K562 (cell line): ENCODE measurements around the gene IL11. TPM values are rescaled to one million over a fixed set of nuclear protein-coding genes. Genes with fewer than 3 reads are reported as not detected.

Source experiments
- ARID1B ChIP-seq: fragments of 450-650 bp; IDR thresholded peaks from 2 replicates; pipeline ENCODE4 v1.6.1; 2016; ENCODE audit warnings: antibody characterized with exemption, mild to moderate bottlenecking, inconsistent platforms
- ATF1 ChIP-seq, 2 experiments: fragments of 450-650 bp in 1 of 2; IDR thresholded peaks; 2 replicates each; pipeline ENCODE4 v1.6.1; 2016; ENCODE audit warnings: missing compliant biosample characterization in 1 of 2, missing genetic modification characterization in 1 of 2
- BACH1 ChIP-seq: fragments of 200-800 bp; sonication (Bioruptor generic); IDR thresholded peaks from 2 replicates; pipeline ENCODE4 v1.6.1; 2016; ENCODE audit warnings: missing genetic modification characterization, missing compliant biosample characterization
- CBFA2T2 ChIP-seq: fragments of 450-650 bp; conservative IDR thresholded peaks from 2 replicates; pipeline ENCODE4 v1.6.1; 2017; ENCODE audit warnings: mild to moderate bottlenecking
- CEBPG ChIP-seq, 3 experiments: fragments of 200-800 bp in 1 of 3; sonication (Bioruptor generic) in 1 of 3; sonication (generic) in 1 of 3; formaldehyde crosslinking in 1 of 3; IDR thresholded peaks in 2 of 3; conservative IDR thresholded peaks in 1 of 3; 2 replicates each; pipeline versions ENCODE4 v1.6.1 to v1.8.0; 2016 to 2022; ENCODE audit warnings: missing compliant biosample characterization in 2 of 3, missing genetic modification characterization in 2 of 3, mild to moderate bottlenecking in 1 of 3, missing genetic modification reagents in 1 of 3
- CHCHD3 ChIP-seq: fragments of 250-450 bp; sonication (Bioruptor Pico); IDR thresholded peaks from 2 replicates; pipeline ENCODE4 v2.1.2; 2022; ENCODE audit warnings: mild to moderate bottlenecking
- CSDE1 ChIP-seq, 2 experiments: fragments of 450-650 bp; IDR thresholded peaks; 2 replicates each; pipeline ENCODE4 v1.6.1; 2016; ENCODE audit warnings: mild to moderate bottlenecking in 1 of 2
- HEY1 ChIP-seq: fragments of 250-450 bp; sonication (Bioruptor Pico); IDR thresholded peaks from 2 replicates; pipeline ENCODE4 v1.5.0; 2020; ENCODE audit warnings: mild to moderate bottlenecking, moderate library complexity, borderline replicate concordance
- MAFF ChIP-seq: IDR thresholded peaks from 2 replicates; pipeline ENCODE4 v1.6.1; 2012; ENCODE audit warnings: low read length, improper control_type of control experiment
- MAFK ChIP-seq: IDR thresholded peaks from 2 replicates; pipeline ENCODE4 v1.6.1; 2011; ENCODE audit warnings: low read length, improper control_type of control experiment
- MNT ChIP-seq, 2 experiments: fragments of 450-650 bp; conservative IDR thresholded peaks; 2 replicates each; pipeline ENCODE4 v1.6.1; 2017; ENCODE audit warnings: mild to moderate bottlenecking in 2 of 2, moderate library complexity in 2 of 2
- NCOA6 ChIP-seq: fragments of 450-650 bp; IDR thresholded peaks from 2 replicates; pipeline ENCODE4 v1.6.1; 2017; ENCODE audit warnings: mild to moderate bottlenecking
- NFE2 ChIP-seq: IDR thresholded peaks from 2 replicates; pipeline ENCODE4 v1.6.1; 2014; ENCODE audit warnings: antibody characterized with exemption, low read depth
- NONO ChIP-seq, 2 experiments: fragments of 200-400 bp in 1 of 2; fragments of 450-650 bp in 1 of 2; formaldehyde crosslinking in 1 of 2; IDR thresholded peaks; 2 replicates each; pipeline ENCODE4 v1.6.1; 2017; ENCODE audit warnings: low read depth in 2 of 2, mild to moderate bottlenecking in 2 of 2, moderate library complexity in 2 of 2, low read length in 1 of 2
- NR2C1 ChIP-seq, 2 experiments: fragments of 450-650 bp; IDR thresholded peaks; 2 replicates each; pipeline ENCODE4 v1.6.1; 2017; ENCODE audit warnings: mild to moderate bottlenecking in 2 of 2, antibody characterized with exemption in 1 of 2, inconsistent platforms in 1 of 2, missing compliant biosample characterization in 1 of 2, missing genetic modification characterization in 1 of 2
- POLR2B ChIP-seq: fragments of 450-650 bp; IDR thresholded peaks from 2 replicates; pipeline ENCODE4 v1.6.1; 2018; ENCODE audit warnings: low read depth; ENCODE audit not compliant: partially characterized antibody
- RBM22 ChIP-seq: fragments of 200-400 bp; formaldehyde crosslinking; IDR thresholded peaks from 2 replicates; pipeline ENCODE4 v1.6.1; 2018; ENCODE audit warnings: low read length, low read depth; ENCODE audit not compliant: poor library complexity, severe bottlenecking
- RUNX1 ChIP-seq: sonication (generic); IDR thresholded peaks from 2 replicates; pipeline ENCODE4 v1.6.1; 2016; ENCODE audit warnings: antibody characterized with exemption, low read depth
- SMARCA4 ChIP-seq: fragments of 450-650 bp; IDR thresholded peaks from 2 replicates; pipeline ENCODE4 v1.6.1; 2016
- SOX6 ChIP-seq: fragments of 450-650 bp; IDR thresholded peaks from 2 replicates; pipeline ENCODE4 v1.6.1; 2014; ENCODE audit warnings: mild to moderate bottlenecking
- SPI1 ChIP-seq: IDR thresholded peaks from 2 replicates; pipeline ENCODE4 v1.6.1; 2011; ENCODE audit warnings: low read depth, low read length, control low read depth, borderline replicate concordance
- SRSF1 ChIP-seq: fragments of 200-400 bp; formaldehyde crosslinking; IDR thresholded peaks from 2 replicates; pipeline ENCODE4 v1.6.1; 2017; ENCODE audit warnings: mild to moderate bottlenecking, low read depth, low read length, moderate library complexity
- THRAP3 ChIP-seq: fragments of 450-650 bp; IDR thresholded peaks from 2 replicates; pipeline ENCODE4 v1.6.1; 2016; ENCODE audit warnings: mild to moderate bottlenecking, inconsistent platforms, borderline replicate concordance
- USF1 ChIP-seq: sonication (generic); formaldehyde crosslinking; IDR thresholded peaks from 2 replicates; pipeline ENCODE4 v1.9.0; 2022; ENCODE audit warnings: mild to moderate bottlenecking, missing genetic modification reagents
- ZFX ChIP-seq: sonication (generic); formaldehyde crosslinking; IDR thresholded peaks from 2 replicates; pipeline ENCODE4 v1.8.0; 2022; ENCODE audit warnings: mild to moderate bottlenecking, missing genetic modification reagents, moderate library complexity
- ZNF785 ChIP-seq: fragments of 250-450 bp; sonication (Bioruptor Pico); IDR thresholded peaks from 2 replicates; pipeline ENCODE4 v1.4.0; 2020; ENCODE audit warnings: mild to moderate bottlenecking
- polyA plus RNA-seq, 8 experiments: library from polyadenylated mRNA; depleted of rRNA in 4 of 8; stranded (reverse) in 5 of 8; unstranded in 3 of 8; fragments of >200 nt; fragmentation: Nextera tagmentation in 2 of 8; fragmentation: Illumina TruSeq in 1 of 8; extraction: Ambion mirVana in 2 of 8; extraction: Trizol in 1 of 8; gene quantifications; 2 replicates each; pipeline versions ENCODE4 v1.2.1 to v1.2.3, GENCODE V29; 2011 to 2014; ENCODE audit warnings: inconsistent platforms in 1 of 8, missing spikeins in 1 of 8
- total RNA-seq, 7 experiments: library from RNA; depleted of rRNA in 6 of 7; stranded (reverse); fragments of >200 nt in 6 of 7; fragmentation: Illumina TruSeq in 2 of 7; extraction: Trizol in 2 of 7; gene quantifications; 2 replicates each; pipeline versions ENCODE4 v1.2.1 to v1.2.3, GENCODE V29; 2011 to 2021; ENCODE audit warnings: low replicate concordance in 1 of 7
- TF ChIP-seq, protein P1 (sequence below): fragments of 200-800 bp; sonication (Bioruptor generic); IDR thresholded peaks from 2 replicates; pipeline ENCODE4 v1.6.1; 2017; ENCODE audit warnings: missing genetic modification characterization, missing compliant biosample characterization

Gene IL11
- total and polyA plus RNA-seq, 9 of the 15 experiments (the other 6 are each of a cell fraction or from before 2014, with no cell fraction given): 0.04 to 0.42 (median 0.06) TPM; not detected in 6

DNA sequence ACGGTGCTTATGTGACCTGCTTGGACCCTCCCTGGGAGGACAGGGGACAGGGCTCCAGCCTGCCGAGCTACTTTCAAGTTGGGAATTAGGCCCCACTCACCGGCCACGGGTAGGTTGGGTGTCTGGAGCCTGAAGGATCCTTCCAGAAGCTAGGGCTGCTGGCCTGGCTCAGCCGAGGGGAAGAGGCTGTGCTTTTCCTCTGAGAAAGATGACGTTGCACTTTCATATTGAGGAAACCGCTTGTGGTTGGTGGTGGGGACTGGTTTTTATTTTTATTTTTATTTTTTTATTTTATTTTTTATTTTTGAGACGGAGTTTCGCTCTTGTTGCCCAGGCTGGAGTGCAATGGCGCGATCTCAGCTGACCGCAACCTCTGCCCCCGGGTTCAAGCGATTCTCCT lies 45.1 kb downstream of the IL11 start, which contains the start of gene TMEM150B (continued):
- TF ChIP-seq USF1 (no peak), BACH1 (tag) (peak; percentile 63; the same call in 1 of the 2 replicates), ATF1 (CRISPR knock-in tag; IDR thresholded peaks at IDR 0.05) (no peak), ATF1 (tag; IDR thresholded peaks at IDR 0.05) (0 out of 2 replicates have a peak, but pooled peaks have one; percentile 6), POLR2B (peak; percentile 32), ZNF785 (CRISPR knock-in tag) (no peak), SOX6 (no peak), CBFA2T2 (no peak), ARID1B (peak; percentile 54), MAFK (peak; percentile 87), CEBPG (CRISPR knock-in tag; IDR thresholded peaks at IDR 0.05) (no peak), CEBPG (tag; conservative IDR thresholded peaks at IDR 0.05 in 1 of 2, IDR thresholded peaks at IDR 0.05 in 1 of 2) (no peak), SRSF1 (no peak), HEY1 (no peak), ZFX (CRISPR knock-in tag) (peak; percentile 29; the same call in 1 of the 2 replicates), NR2C1 (IDR thresholded peaks at IDR 0.05) (no peak), NR2C1 (tag; IDR thresholded peaks at IDR 0.05) (no peak), NFE2 (peak; percentile 89), MAFF (peak; percentile 87), RUNX1 (no peak), THRAP3 (0 out of 2 replicates have a peak, but pooled peaks have one; percentile 26), SMARCA4 (peak; percentile 43; the same call in 1 of the 2 replicates), MNT (conservative IDR thresholded peaks at IDR 0.05) (no peak), CSDE1 (IDR thresholded peaks at IDR 0.05) (no peak), RBM22 (no peak), SPI1 (peak; percentile 20; the same call in 1 of the 2 replicates), CHCHD3 (CRISPR knock-in tag) (no peak), NONO (IDR thresholded peaks at IDR 0.05; ENCODE audit: low read depth in 2 of 2, low read length in 1 of 2) (no peak), NCOA6 (no peak)
- TF ChIP-seq, protein P1, sequence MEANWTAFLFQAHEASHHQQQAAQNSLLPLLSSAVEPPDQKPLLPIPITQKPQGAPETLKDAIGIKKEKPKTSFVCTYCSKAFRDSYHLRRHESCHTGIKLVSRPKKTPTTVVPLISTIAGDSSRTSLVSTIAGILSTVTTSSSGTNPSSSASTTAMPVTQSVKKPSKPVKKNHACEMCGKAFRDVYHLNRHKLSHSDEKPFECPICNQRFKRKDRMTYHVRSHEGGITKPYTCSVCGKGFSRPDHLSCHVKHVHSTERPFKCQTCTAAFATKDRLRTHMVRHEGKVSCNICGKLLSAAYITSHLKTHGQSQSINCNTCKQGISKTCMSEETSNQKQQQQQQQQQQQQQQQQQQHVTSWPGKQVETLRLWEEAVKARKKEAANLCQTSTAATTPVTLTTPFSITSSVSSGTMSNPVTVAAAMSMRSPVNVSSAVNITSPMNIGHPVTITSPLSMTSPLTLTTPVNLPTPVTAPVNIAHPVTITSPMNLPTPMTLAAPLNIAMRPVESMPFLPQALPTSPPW (CRISPR knock-in tag): no peak
